Aorta (tissue), 5 donors: ENCODE data around the gene DIS3L. TPM values are rescaled to one million over a fixed set of nuclear protein-coding genes. Genes with fewer than 3 reads are reported as not detected.
"Not testable (repeated sequence)": the region's sequence is repeated elsewhere in the genome, so short reads cannot be mapped to it uniquely, and the experiment has no call there.

Source experiments
- ATAC-seq: fragments of 200-7000 bp; cut with Tn5 transposase; one replicate; pipeline ENCODE4 v1.9.1; 2022; ENCODE audit warnings: moderate library complexity; ENCODE audit not compliant: low FRiP score
- DNase-seq, 2 donors: peaks; one replicate each; pipeline ENCODE4 v3.0.0-alpha.2; 2020
- H3K27ac ChIP-seq, 2 donors: one replicate each; pipeline ENCODE4 v1.5.1; 2013; ENCODE audit warnings: low read length in 2 of 2, mild to moderate bottlenecking in 2 of 2, moderate library complexity in 2 of 2, control low read depth in 1 of 2, inconsistent platforms in 1 of 2, low read depth in 1 of 2
- H3K27me3 ChIP-seq, 2 donors: one replicate each; pipeline ENCODE4 v1.6.1; 2013; ENCODE audit warnings: control low read depth in 1 of 2, low read length in 1 of 2, mild to moderate bottlenecking in 1 of 2, moderate library complexity in 1 of 2; ENCODE audit not compliant: insufficient read depth in 2 of 2, control insufficient read depth in 1 of 2
- H3K36me3 ChIP-seq, 2 donors: one replicate each; pipeline ENCODE4 v1.6.1; 2013; ENCODE audit warnings: control low read depth in 1 of 2, low read length in 1 of 2, mild to moderate bottlenecking in 1 of 2; ENCODE audit not compliant: insufficient read depth in 2 of 2, control insufficient read depth in 1 of 2
- H3K4me1 ChIP-seq, 2 donors: one replicate each; pipeline ENCODE4 v1.6.1; 2013; ENCODE audit warnings: low read length in 2 of 2, control low read depth in 1 of 2, mild to moderate bottlenecking in 1 of 2, moderate library complexity in 1 of 2; ENCODE audit not compliant: insufficient read depth in 2 of 2, control insufficient read depth in 1 of 2
- H3K4me3 ChIP-seq, 2 donors: one replicate each; pipeline ENCODE4 v1.5.1; 2013; ENCODE audit warnings: low read length in 2 of 2, control low read depth in 1 of 2, mild to moderate bottlenecking in 1 of 2
- H3K9me3 ChIP-seq: one replicate; pipeline ENCODE4 v1.6.1; 2013; ENCODE audit warnings: mild to moderate bottlenecking, low read length; ENCODE audit not compliant: control insufficient read depth
- WGBS, 2 donors: extraction: QIAGEN DNeasy Blood & Tissue Kit; methylation state at CpG; one replicate each; pipeline ENCODE4 v1.1.7; 2013; 5-methylcytosine and 5-hydroxymethylcytosine counted together
- intact Hi-C, 2 donors: fragments of 100-400 bp; cut with DNase I; formaldehyde crosslinking; loops; one replicate each; pipeline versions ENCODE4 v1.14.2 to v1.15.0; 2022
- polyA plus RNA-seq, 2 donors: library from polyadenylated mRNA; stranded (reverse); fragments of 200-250 nt; gene quantifications; one replicate each; pipeline ENCODE4 v1.2.3, GENCODE V29; 2013
- total RNA-seq, 2 donors: library from RNA; stranded (reverse); fragmentation: NEBNext Ultra II Directional; extraction: Animal tissue kit (Norgen Biotek cat#: 25700); gene quantifications; one replicate each; pipeline ENCODE4 v1.2.1, GENCODE V29; 2021
- donor health status: healthy with polysubstance abuse.
- donor health status: Bipolar disorder and iron deficiency.
- donor health status: DM: no; HTN: no; CAD: no.
- donor health status: DM: no; HTN: no; CAD: no.
- donor health status: DM: yes; HTN: yes; CAD: no.

The DIS3L gene
- total and polyA plus RNA-seq, 4 donors, result 10.6 to 36.2 (median 18.1) TPM

- Histone ChIP-seq H3K4me1 (no peaks in the 10 kb centered on the region), H3K27ac (no peak overlapping the region), H3K36me3 (peaks cover 2 to 3% of the 10 kb centered on the region in 2 donors), H3K27me3 (no peaks in the 10 kb centered on the region), H3K9me3 (no peaks in the 10 kb centered on the region), H3K4me3 (no peak overlapping the region)
- intact Hi-C loops, result no loop called here
- ATAC-seq, result no peak
- 74 to 78% methylated on average over 4 of the region's 4 CpGs for WGBS, 2 donors
- no peak for DNase-seq
Observed at GRCh38 chr15:66298803-66299251, 5.5 kb downstream of the DIS3L start.

GRCh38 chr15:66302489-66303278 lies 9.3 kb downstream of the DIS3L start:
- intact Hi-C loops, result no loop called here
- no peak overlapping the region for H3K4me3 ChIP-seq
- peaks cover 2 to 3% of the 10 kb centered on the region in 2 donors for H3K36me3 ChIP-seq

GRCh38 chr15:66304425-66304824 lies 11.1 kb downstream of the DIS3L start:
- H3K4me1 ChIP-seq, H3K36me3 ChIP-seq, H3K27me3 ChIP-seq, H3K9me3 ChIP-seq, intact Hi-C loops, H3K27ac ChIP-seq, H3K4me3 ChIP-seq, DNase-seq, ATAC-seq: not testable (repeated sequence)
- 86 to 89% methylated on average over 10 of the region's 10 CpGs for WGBS, 2 donors

More at GRCh38 chr15:66302489-66303278, 9.3 kb downstream of the DIS3L start:
- ATAC-seq (no peak), DNase-seq (no peak)
- Histone ChIP-seq H3K9me3 (no peaks in the 10 kb centered on the region), H3K27me3 (no peaks in the 10 kb centered on the region), H3K27ac (no peak overlapping the region), H3K4me1 (no peaks in the 10 kb centered on the region)
- WGBS, 2 donors, result 93 to 94% methylated on average over 5 of the region's 5 CpGs

GRCh38 chr15:66306381-66306780 lies 13.0 kb downstream of the DIS3L start:
- Histone ChIP-seq H3K9me3 (no peaks in the 10 kb centered on the region), H3K27me3 (no peaks in the 10 kb centered on the region), H3K27ac (no peak overlapping the region), H3K36me3 (peaks cover 3 to 6% of the 10 kb centered on the region in 2 donors), H3K4me3 (no peak overlapping the region), H3K4me1 (no peaks in the 10 kb centered on the region)
- 72 to 80% methylated on average over 3 of the region's 3 CpGs for WGBS, 2 donors
- ATAC-seq (no peak), DNase-seq (no peak)
- intact Hi-C loops, result no loop called here

- H3K36me3 ChIP-seq, result peaks cover 3 to 8% of the 10 kb centered on the region in 2 donors
- no peaks in the 10 kb centered on the region for H3K4me1 ChIP-seq
- 92% methylated on average over 3 of the region's 3 CpGs for WGBS, 2 donors
- no peak overlapping the region for H3K4me3 ChIP-seq
- intact Hi-C loops, result no loop called here
- no peak for ATAC-seq
- H3K9me3 ChIP-seq, result no peaks in the 10 kb centered on the region
- no peak for DNase-seq
- H3K27me3 ChIP-seq, result no peaks in the 10 kb centered on the region
- H3K27ac ChIP-seq, result no peak overlapping the region
Observed at GRCh38 chr15:66308531-66308930, 15.2 kb downstream of the DIS3L start.

GRCh38 chr15:66309828-66310227 lies 16.5 kb downstream of the DIS3L start:
- DNase-seq (no peak), ATAC-seq (no peak)
- intact Hi-C loops, result no loop called here
- Histone ChIP-seq H3K36me3 (peaks cover 7 to 8% of the 10 kb centered on the region in 2 donors), H3K27ac (no peak overlapping the region), H3K27me3 (no peaks in the 10 kb centered on the region), H3K4me1 (no peaks in the 10 kb centered on the region), H3K9me3 (no peaks in the 10 kb centered on the region), H3K4me3 (no peak overlapping the region)
- 82% methylated on average over 3 of the region's 3 CpGs for WGBS, 2 donors

- intact Hi-C loops, result no loop called here
- no peak overlapping the region for H3K4me3 ChIP-seq
- ATAC-seq (no peak), DNase-seq (no peak)
- 78 to 89% methylated on average over 2 of the region's 2 CpGs for WGBS, 2 donors
- no peaks in the 10 kb centered on the region for H3K27me3 ChIP-seq
- no peak overlapping the region for H3K27ac ChIP-seq
- H3K4me1 ChIP-seq, result no peaks in the 10 kb centered on the region
- H3K36me3 ChIP-seq, result peaks cover 7 to 8% of the 10 kb centered on the region in 2 donors
- no peaks in the 10 kb centered on the region for H3K9me3 ChIP-seq
Observed at GRCh38 chr15:66310786-66311185, 17.4 kb downstream of the DIS3L start.

- H3K4me3 ChIP-seq, result no peak overlapping the region
- 97% methylated on average over 2 of the region's 2 CpGs for WGBS, 2 donors
- intact Hi-C loops, result no loop called here
- no peaks in the 10 kb centered on the region for H3K27me3 ChIP-seq
- no peaks in the 10 kb centered on the region for H3K4me1 ChIP-seq
- H3K9me3 ChIP-seq, result no peaks in the 10 kb centered on the region
- peaks cover 8 to 10% of the 10 kb centered on the region in 2 donors for H3K36me3 ChIP-seq
- DNase-seq (no peak), ATAC-seq (no peak)
- no peak overlapping the region for H3K27ac ChIP-seq
Observed at GRCh38 chr15:66312144-66312543, 18.8 kb downstream of the DIS3L start.

GRCh38 chr15:66323312-66323928 lies 30.1 kb downstream of the DIS3L start:
- intact Hi-C loops, result no loop called here
- Histone ChIP-seq H3K27me3 (no peaks in the 10 kb centered on the region), H3K4me3 (no peak overlapping the region), H3K36me3 (peaks cover 9 to 11% of the 10 kb centered on the region in 2 donors), H3K4me1 (no peaks in the 10 kb centered on the region), H3K27ac (no peak overlapping the region), H3K9me3 (no peaks in the 10 kb centered on the region)
- 65 to 68% methylated on average over 12 of the region's 12 CpGs for WGBS, 2 donors
- DNase-seq, result no peak
- no peak for ATAC-seq
